Neural cell (in vitro differentiated cells): ENCODE results near the gene PRKAR1A. TPM values are rescaled to one million over a fixed set of nuclear protein-coding genes. Genes with fewer than 3 reads are reported as not detected.

Experiments
- H2AFZ ChIP-seq: fragments of 200-600, 300-800 bp; sonication (generic), shearing (Covaris generic); 2 replicates; pipeline ENCODE4 v1.6.0; 2014; ENCODE audit warnings: low read depth, mild to moderate bottlenecking, antibody characterized with exemption, low read length, moderate library complexity
- H3F3A ChIP-seq: fragments of 200-600 bp; shearing (Covaris generic); 2 replicates; pipeline ENCODE4 v1.6.1; 2016; ENCODE audit warnings: mild to moderate bottlenecking, moderate library complexity, mixed read lengths, antibody characterized with exemption, low read length; ENCODE audit not compliant: insufficient read depth, poor library complexity, severe bottlenecking
- H3K27ac ChIP-seq: fragments of 200-600, 300-800 bp; sonication (generic), shearing (Covaris generic); 2 replicates; pipeline ENCODE4 v1.5.1; 2014; ENCODE audit warnings: mild to moderate bottlenecking, low read length, moderate library complexity
- H3K27me3 ChIP-seq: fragments of 300-800, 200-600 bp; sonication (generic), shearing (Covaris generic); 2 replicates; pipeline ENCODE4 v1.6.0; 2014; ENCODE audit warnings: mild to moderate bottlenecking, low read depth, low read length, moderate library complexity; ENCODE audit not compliant: insufficient read depth
- H3K36me3 ChIP-seq: fragments of 300-800, 200-600 bp; sonication (generic), shearing (Covaris generic); 2 replicates; pipeline ENCODE4 v1.5.1; 2014; ENCODE audit warnings: mild to moderate bottlenecking, antibody characterized with exemption, low read length, moderate library complexity; ENCODE audit not compliant: insufficient read depth
- H3K4me2 ChIP-seq: fragments of 300-800, 200-600 bp; sonication (generic), shearing (Covaris generic); 2 replicates; pipeline ENCODE4 v1.6.0; 2014; ENCODE audit warnings: mild to moderate bottlenecking, low read length
- H3K4me3 ChIP-seq: fragments of 300-800, 200-600 bp; sonication (generic), shearing (Covaris generic); 2 replicates; pipeline ENCODE4 v1.5.1; 2014; ENCODE audit warnings: mild to moderate bottlenecking, low read length, moderate library complexity
- H3K79me2 ChIP-seq: fragments of 200-600 bp; shearing (Covaris generic); replicated peaks from 2 replicates; pipeline ENCODE4 v1.6.0; 2014; ENCODE audit warnings: mild to moderate bottlenecking, low read length, moderate library complexity; ENCODE audit not compliant: insufficient read depth
- H3K9ac ChIP-seq: fragments of 300-800, 200-600 bp; sonication (generic), shearing (Covaris generic); 2 replicates; pipeline ENCODE4 v1.6.1; 2016; ENCODE audit warnings: mild to moderate bottlenecking, low read length, mixed read lengths
- H3K9me2 ChIP-seq: fragments of 200-600 bp; shearing (Covaris generic); 2 replicates; pipeline ENCODE4 v1.6.1; 2016; ENCODE audit warnings: mild to moderate bottlenecking, low read length, mixed read lengths; ENCODE audit not compliant: insufficient read depth
- H3K9me3 ChIP-seq: fragments of 200-600, 300-800 bp; sonication (generic), shearing (Covaris generic); 2 replicates; pipeline ENCODE4 v1.6.1; 2016; ENCODE audit warnings: mild to moderate bottlenecking, mixed run types, low read length, moderate library complexity, mixed read lengths
- H4K20me1 ChIP-seq: fragments of 200-600 bp; shearing (Covaris generic); 2 replicates; pipeline ENCODE4 v1.6.1; 2016; ENCODE audit warnings: mild to moderate bottlenecking, mixed run types; ENCODE audit not compliant: insufficient read depth
- CTCF ChIP-seq: fragments of 450-650 bp; IDR thresholded peaks from 2 replicates; pipeline ENCODE4 v1.5.1; 2014; ENCODE audit warnings: antibody characterized with exemption, mild to moderate bottlenecking, moderate library complexity; ENCODE audit not compliant: poor library complexity, severe bottlenecking
- EP300 ChIP-seq: fragments of 450-650 bp; conservative IDR thresholded peaks from 2 replicates; pipeline ENCODE4 v1.6.1; 2014; ENCODE audit warnings: antibody characterized with exemption, mild to moderate bottlenecking, moderate library complexity; ENCODE audit not compliant: poor library complexity, severe bottlenecking
- EZH2 ChIP-seq: fragments of 200-600, 300-800 bp; shearing (Covaris generic), sonication (generic); IDR thresholded peaks from 2 replicates; pipeline ENCODE4 v1.6.1; 2014; ENCODE audit warnings: antibody characterized with exemption, low read length, borderline replicate concordance, mild to moderate bottlenecking; ENCODE audit not compliant: insufficient read depth, poor library complexity, severe bottlenecking
- MXI1 ChIP-seq: fragments of 450-650 bp; conservative IDR thresholded peaks from 2 replicates; pipeline ENCODE4 v1.6.1; 2014; ENCODE audit warnings: antibody characterized with exemption, mild to moderate bottlenecking; ENCODE audit not compliant: poor library complexity, severe bottlenecking
- POLR2AphosphoS5 ChIP-seq: IDR thresholded peaks from 2 replicates; pipeline ENCODE4 v1.6.1; 2012
- RAD21 ChIP-seq: fragments of 450-650 bp; conservative IDR thresholded peaks from 2 replicates; pipeline ENCODE4 v1.6.1; 2014; ENCODE audit warnings: antibody characterized with exemption, mild to moderate bottlenecking, moderate library complexity
- SMC3 ChIP-seq: fragments of 450-650 bp; conservative IDR thresholded peaks from 2 replicates; pipeline ENCODE4 v1.6.1; 2014; ENCODE audit warnings: antibody characterized with exemption, mild to moderate bottlenecking, moderate library complexity; ENCODE audit not compliant: poor library complexity
- TAF1 ChIP-seq: IDR thresholded peaks from 2 replicates; pipeline ENCODE4 v1.6.1; 2012; ENCODE audit warnings: low read depth
- polyA plus RNA-seq: library from polyadenylated mRNA; depleted of rRNA; stranded (reverse); fragments of >200 nt; gene quantifications from 2 replicates; pipeline ENCODE4 v1.2.3, GENCODE V29; 2014
- TF ChIP-seq, protein P1 (sequence below): IDR thresholded peaks from 2 replicates; pipeline ENCODE4 v1.6.1; 2012; ENCODE audit warnings: borderline replicate concordance

The PRKAR1A gene
- polyA plus RNA-seq, 1 donor from 2014 or later, result 539 TPM

DNA sequence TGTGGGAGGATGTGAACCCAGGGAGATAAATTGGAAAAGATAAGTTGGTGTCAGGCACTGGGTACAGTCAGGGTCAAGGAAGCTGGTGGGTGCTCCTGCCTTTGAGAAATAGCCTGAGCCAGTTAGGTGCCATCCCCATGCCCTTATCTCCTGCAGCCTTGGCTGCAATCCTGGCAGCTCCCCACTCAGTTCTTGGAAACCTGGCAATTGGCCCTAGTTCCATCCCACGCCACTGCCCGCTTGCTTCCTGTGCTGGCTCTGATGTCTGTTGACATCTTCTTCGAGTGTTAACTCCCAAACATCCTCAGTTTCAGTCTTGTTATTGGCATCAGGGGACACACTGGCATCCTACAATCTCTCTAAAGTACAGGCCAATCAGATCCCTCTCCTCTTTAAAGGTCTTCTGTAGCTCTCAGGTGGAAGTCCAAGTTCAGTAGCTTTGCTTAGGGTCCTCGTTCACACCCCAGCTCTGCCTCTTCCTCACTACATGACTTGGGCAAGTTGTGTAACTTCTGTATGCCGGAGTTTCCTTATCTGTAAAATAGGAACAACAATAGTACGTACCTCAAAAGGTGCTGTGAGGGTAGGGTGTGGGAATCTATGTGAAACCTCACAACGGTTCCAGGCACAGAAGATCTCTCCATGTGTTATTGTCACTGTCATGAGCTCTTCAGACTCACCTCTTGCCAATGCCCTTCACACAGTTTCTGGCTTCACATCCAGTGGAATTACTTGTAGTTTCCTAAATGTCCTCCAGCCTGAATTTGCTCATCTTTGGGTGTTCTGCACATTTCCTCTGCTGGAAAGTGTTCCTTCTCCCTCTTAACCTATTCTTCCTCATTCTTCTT is 13.5 kb upstream of the PRKAR1A start:
- TF ChIP-seq EP300 (no peak), CTCF (no peak), POLR2AphosphoS5 (no peak), SMC3 (no peak)

GRCh38 chr17:68499587-68499986 is 12.6 kb upstream of the PRKAR1A start:
- Histone ChIP-seq H3K4me3 (no peak overlapping the region), H3K9me2 (no peaks in the 10 kb centered on the region), H3K79me2 (no peaks in the 10 kb centered on the region), H3K27me3 (no peaks in the 10 kb centered on the region), H2AFZ (no peak overlapping the region), H3F3A (no peaks in the 10 kb centered on the region), H3K9ac (no peak overlapping the region), H4K20me1 (no peaks in the 10 kb centered on the region), H3K9me3 (no peaks in the 10 kb centered on the region), H3K27ac (no peak overlapping the region), H3K36me3 (no peaks in the 10 kb centered on the region), H3K4me2 (no peak overlapping the region)
- TF ChIP-seq POLR2AphosphoS5, result no peak
- TF ChIP-seq SMC3, result no peak

More for the DNA sequence above, 13.5 kb upstream of the PRKAR1A start:
- no peaks in the 10 kb centered on the region for H3K9me2 ChIP-seq
- no peak overlapping the region for H3K4me2 ChIP-seq
- no peaks in the 10 kb centered on the region for H4K20me1 ChIP-seq
- H2AFZ ChIP-seq, result no peak overlapping the region
- no peak overlapping the region for H3K27ac ChIP-seq
- no peaks in the 10 kb centered on the region for H3K9me3 ChIP-seq
- H3K27me3 ChIP-seq, result no peaks in the 10 kb centered on the region
- no peaks in the 10 kb centered on the region for H3F3A ChIP-seq
- no peak overlapping the region for H3K4me3 ChIP-seq
- H3K79me2 ChIP-seq, result no peaks in the 10 kb centered on the region
- no peak overlapping the region for H3K9ac ChIP-seq
- H3K36me3 ChIP-seq, result no peaks in the 10 kb centered on the region

- TF ChIP-seq MXI1 (no peak), POLR2AphosphoS5 (no peak), EZH2 (no peak), TAF1 (no peak), CTCF (no peak), EP300 (no peak), SMC3 (no peak), RAD21 (no peak)
- TF ChIP-seq, protein P1, sequence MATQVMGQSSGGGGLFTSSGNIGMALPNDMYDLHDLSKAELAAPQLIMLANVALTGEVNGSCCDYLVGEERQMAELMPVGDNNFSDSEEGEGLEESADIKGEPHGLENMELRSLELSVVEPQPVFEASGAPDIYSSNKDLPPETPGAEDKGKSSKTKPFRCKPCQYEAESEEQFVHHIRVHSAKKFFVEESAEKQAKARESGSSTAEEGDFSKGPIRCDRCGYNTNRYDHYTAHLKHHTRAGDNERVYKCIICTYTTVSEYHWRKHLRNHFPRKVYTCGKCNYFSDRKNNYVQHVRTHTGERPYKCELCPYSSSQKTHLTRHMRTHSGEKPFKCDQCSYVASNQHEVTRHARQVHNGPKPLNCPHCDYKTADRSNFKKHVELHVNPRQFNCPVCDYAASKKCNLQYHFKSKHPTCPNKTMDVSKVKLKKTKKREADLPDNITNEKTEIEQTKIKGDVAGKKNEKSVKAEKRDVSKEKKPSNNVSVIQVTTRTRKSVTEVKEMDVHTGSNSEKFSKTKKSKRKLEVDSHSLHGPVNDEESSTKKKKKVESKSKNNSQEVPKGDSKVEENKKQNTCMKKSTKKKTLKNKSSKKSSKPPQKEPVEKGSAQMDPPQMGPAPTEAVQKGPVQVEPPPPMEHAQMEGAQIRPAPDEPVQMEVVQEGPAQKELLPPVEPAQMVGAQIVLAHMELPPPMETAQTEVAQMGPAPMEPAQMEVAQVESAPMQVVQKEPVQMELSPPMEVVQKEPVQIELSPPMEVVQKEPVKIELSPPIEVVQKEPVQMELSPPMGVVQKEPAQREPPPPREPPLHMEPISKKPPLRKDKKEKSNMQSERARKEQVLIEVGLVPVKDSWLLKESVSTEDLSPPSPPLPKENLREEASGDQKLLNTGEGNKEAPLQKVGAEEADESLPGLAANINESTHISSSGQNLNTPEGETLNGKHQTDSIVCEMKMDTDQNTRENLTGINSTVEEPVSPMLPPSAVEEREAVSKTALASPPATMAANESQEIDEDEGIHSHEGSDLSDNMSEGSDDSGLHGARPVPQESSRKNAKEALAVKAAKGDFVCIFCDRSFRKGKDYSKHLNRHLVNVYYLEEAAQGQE, result no peak
- H3K4me2 ChIP-seq, result no peak overlapping the region
- H3K9me3 ChIP-seq, result no peaks in the 10 kb centered on the region
- H4K20me1 ChIP-seq, result no peaks in the 10 kb centered on the region
- H3K9ac ChIP-seq, result no peak overlapping the region
- H3K4me3 ChIP-seq, result no peak overlapping the region
- no peaks in the 10 kb centered on the region for H3K27me3 ChIP-seq
- H3K79me2 ChIP-seq, result no peaks in the 10 kb centered on the region
- H3K36me3 ChIP-seq, result no peaks in the 10 kb centered on the region
- H3K9me2 ChIP-seq, result no peaks in the 10 kb centered on the region
- H2AFZ ChIP-seq, result no peak overlapping the region
- H3F3A ChIP-seq, result no peaks in the 10 kb centered on the region
- H3K27ac ChIP-seq, result no peak overlapping the region
These were observed 11.2 kb upstream of the PRKAR1A start for GRCh38 chr17:68501074-68501473.
